Adipose tissue (tissue), 3 donors: ENCODE results near the gene FBL. TPM values are rescaled to one million over a fixed set of nuclear protein-coding genes. Genes with fewer than 3 reads are reported as not detected.
"Not testable (repeated sequence)": the region's sequence is repeated elsewhere in the genome, so short reads cannot be mapped to it uniquely, and the experiment has no call there.

Source experiments
- H3K27ac ChIP-seq: one replicate; pipeline ENCODE4 v1.5.1; 2013; ENCODE audit warnings: low read depth, low read length
- WGBS, 3 donors: extraction: QIAGEN DNeasy Blood & Tissue Kit; methylation state at CpG; one replicate each; pipeline ENCODE4 v1.1.7; 2013; 5-methylcytosine and 5-hydroxymethylcytosine counted together
- polyA plus RNA-seq, 3 donors: library from polyadenylated mRNA; stranded (reverse); fragments of 200-250 nt; gene quantifications; one replicate each; pipeline ENCODE4 v1.2.3, GENCODE V29; 2013
- donor health status: healthy with polysubstance abuse.
- donor health status: Bipolar disorder and iron deficiency.
- donor health status: healthy.

The FBL gene
- polyA plus RNA-seq, 3 donors: 197 to 340 (median 229) TPM

GRCh38 chr19:39813264-39813993 is 32.8 kb downstream of the FBL start:
- 73 to 81% (median 76%) methylated on average over 9 of the region's 9 CpGs for WGBS, 3 donors
- no peak overlapping the region for H3K27ac ChIP-seq

GRCh38 chr19:39811064-39811463 is 35.1 kb downstream of the FBL start:
- 84 to 93% (median 92%) methylated on average over 4 of the region's 4 CpGs for WGBS, 3 donors
- H3K27ac ChIP-seq: no peak overlapping the region

- WGBS, 3 donors: 81 to 88% (median 87%) methylated on average over 4 of the region's 4 CpGs
- H3K27ac ChIP-seq: no peak overlapping the region
Observed at GRCh38 chr19:39810424-39810823, 35.8 kb downstream of the FBL start.

GRCh38 chr19:39809368-39809767 is 36.8 kb downstream of the FBL start:
- 90 to 99% (median 94%) methylated on average over 4 of the region's 4 CpGs for WGBS, 3 donors
- H3K27ac ChIP-seq: no peak overlapping the region

GRCh38 chr19:39808688-39809087 is 37.5 kb downstream of the FBL start:
- 87 to 92% (median 87%) methylated on average over 7 of the region's 7 CpGs for WGBS, 3 donors
- H3K27ac ChIP-seq: not testable (repeated sequence)

- no peak overlapping the region for H3K27ac ChIP-seq
- 75 to 86% (median 82%) methylated on average over 5 of the region's 5 CpGs for WGBS, 3 donors
Observed at GRCh38 chr19:39807846-39808364, 38.3 kb downstream of the FBL start.

- H3K27ac ChIP-seq: no peak overlapping the region
- WGBS, 3 donors: 43 to 63% (median 44%) methylated on average over 5 of the region's 5 CpGs
Observed at GRCh38 chr19:39805104-39805503, 41.1 kb downstream of the FBL start.

GRCh38 chr19:39802958-39803357 is 43.2 kb downstream of the FBL start:
- no peak overlapping the region for H3K27ac ChIP-seq
- 21 to 40% (median 32%) methylated on average over 4 of the region's 4 CpGs for WGBS, 3 donors

GRCh38 chr19:39797083-39797482 is 49.1 kb downstream of the FBL start:
- 36 to 69% (median 68%) methylated on average over 2 of the region's 2 CpGs for WGBS, 3 donors
- no peak overlapping the region for H3K27ac ChIP-seq

- 29 to 31% (median 30%) methylated on average over 2 of the region's 2 CpGs for WGBS, 3 donors
Observed at GRCh38 chr19:39796000-39796498, 50.1 kb downstream of the FBL start.

GRCh38 chr19:39795001-39795400 is 51.2 kb downstream of the FBL start:
- WGBS, 3 donors: 55 to 71% (median 57%) methylated on average over 5 of the region's 5 CpGs
- H3K27ac ChIP-seq: no peak overlapping the region

More at GRCh38 chr19:39796000-39796498, 50.1 kb downstream of the FBL start:
- no peak overlapping the region for H3K27ac ChIP-seq

GRCh38 chr19:39792999-39793546 is 53.1 kb downstream of the FBL start:
- H3K27ac ChIP-seq: no peak overlapping the region
- 0 to 1% (median 0%) methylated on average over 17 of the region's 17 CpGs for WGBS, 3 donors

GRCh38 chr19:39788244-39788643 is 57.9 kb downstream of the FBL start:
- no peak overlapping the region for H3K27ac ChIP-seq

Other genes with a start within 250 kb of the FBL start
- not detected for gene LGALS13, start 243.9 kb downstream of the FBL start, polyA plus RNA-seq
- not detected for gene LGALS16, start 190.5 kb downstream of the FBL start, polyA plus RNA-seq
- gene LGALS14, start 141.9 kb downstream of the FBL start, polyA plus RNA-seq: not detected
- gene CLC, start 108.3 kb downstream of the FBL start, polyA plus RNA-seq: 1 to 10 TPM in 1 of 3 donors, under 1 TPM in 1, not detected in 1; 0.86 to 2.6 TPM
- not detected for gene LEUTX, start 67.5 kb downstream of the FBL start, polyA plus RNA-seq
- gene DYRK1B, start 12.2 kb downstream of the FBL start, polyA plus RNA-seq: 10 to 100 TPM in 1 of 3 donors, 1 to 10 TPM in 2; 5.4 to 16.4 (median 7.4) TPM
- 10 to 100 TPM in 1 of 3 donors, 1 to 10 TPM in 2; 2.5 to 16.7 (median 2.9) TPM for gene FCGBP, start 88.3 kb upstream of the FBL start, polyA plus RNA-seq
- gene PSMC4, start 124.8 kb upstream of the FBL start, polyA plus RNA-seq: 10 to 100 TPM; 25.5 to 66.2 (median 51.3) TPM
- gene ZNF546, start 150.7 kb upstream of the FBL start, polyA plus RNA-seq: 1 to 10 TPM; 1.1 to 1.7 (median 1.1) TPM
- 1 to 10 TPM; 1.5 to 3.2 (median 2.6) TPM for gene ZNF780B, start 209.9 kb upstream of the FBL start, polyA plus RNA-seq
- 10 to 100 TPM in 2 of 3 donors, 1 to 10 TPM in 1; 9.7 to 18.4 (median 17.2) TPM for gene ZNF780A, start 244.6 kb upstream of the FBL start, polyA plus RNA-seq